Testis (tissue), 3 donors: ENCODE data around the gene ULK4. TPM values are rescaled to one million over a fixed set of nuclear protein-coding genes. Genes with fewer than 3 reads are reported as not detected.
"Not testable (repeated sequence)": the region's sequence is repeated elsewhere in the genome, so short reads cannot be mapped to it uniquely, and the experiment has no call there.

ENCODE experiments used
- DNase-seq: peaks from one replicate; pipeline ENCODE4 v3.0.0-alpha.2; 2019
- H3K27ac ChIP-seq, 2 donors: fragments of 200-600 bp; sonication (generic); one replicate each; pipeline ENCODE4 v1.5.1; 2019
- H3K27me3 ChIP-seq: fragments of 200-600 bp; sonication (generic); one replicate; pipeline ENCODE4 v1.5.1; 2019
- H3K36me3 ChIP-seq: fragments of 200-600 bp; sonication (generic); one replicate; pipeline ENCODE4 v1.5.1; 2017; ENCODE audit warnings: low read depth; ENCODE audit errors: missing control alignments
- H3K4me1 ChIP-seq: fragments of 200-600 bp; sonication (generic); one replicate; pipeline ENCODE4 v1.5.1; 2019
- H3K4me3 ChIP-seq, 2 donors: fragments of 200-600 bp; sonication (generic); one replicate each; pipeline ENCODE4 v1.5.1; 2017 to 2019
- H3K9me3 ChIP-seq: fragments of 200-600 bp; sonication (generic); one replicate; pipeline ENCODE4 v1.5.1; 2017
- CTCF ChIP-seq, 3 experiments: fragments of 450-650 bp in 2 of 3; fragments of 200-600 bp in 1 of 3; sonication (generic) in 1 of 3; IDR thresholded peaks; one replicate each; pipeline ENCODE4 v1.5.1; 2016 to 2019; ENCODE audit warnings: antibody characterized with exemption in 3 of 3, mild to moderate bottlenecking in 2 of 3, moderate library complexity in 1 of 3
- POLR2A ChIP-seq: fragments of 450-650 bp; IDR thresholded peaks from one replicate; pipeline ENCODE4 v1.6.1; 2017; ENCODE audit warnings: antibody characterized with exemption, mild to moderate bottlenecking, moderate library complexity
- WGBS, 2 donors: methylation state at CpG; one replicate each; pipeline ENCODE4 v1.1.5; 2018; 5-methylcytosine and 5-hydroxymethylcytosine counted together
- intact Hi-C: fragments of 100-400 bp; cut with DNase I; formaldehyde crosslinking; loops from one replicate; pipeline ENCODE4 v1.15.1; 2023; ENCODE audit warnings: low total_unique reads
- polyA plus RNA-seq: library from polyadenylated mRNA; stranded (reverse); fragments of 350-450 nt; fragmentation: Illumina TruSeq; extraction: RNeasy Lipid Tissue Mini Kit (QIAGEN cat#74804); gene quantifications from one replicate; pipeline ENCODE4 v1.2.3, GENCODE V29; 2014; ENCODE audit warnings: low read depth, low replicate concordance; ENCODE audit not compliant: insufficient read depth
- total RNA-seq, 2 donors: library from RNA; depleted of rRNA; stranded (reverse); fragments of >200 nt; gene quantifications; one replicate each; pipeline ENCODE4 v1.2.3, GENCODE V29; 2016

Gene ULK4
- total and polyA plus RNA-seq, 3 donors from 2014 or later = 45.7 to 91.6 (median 47.4) TPM

DNA sequence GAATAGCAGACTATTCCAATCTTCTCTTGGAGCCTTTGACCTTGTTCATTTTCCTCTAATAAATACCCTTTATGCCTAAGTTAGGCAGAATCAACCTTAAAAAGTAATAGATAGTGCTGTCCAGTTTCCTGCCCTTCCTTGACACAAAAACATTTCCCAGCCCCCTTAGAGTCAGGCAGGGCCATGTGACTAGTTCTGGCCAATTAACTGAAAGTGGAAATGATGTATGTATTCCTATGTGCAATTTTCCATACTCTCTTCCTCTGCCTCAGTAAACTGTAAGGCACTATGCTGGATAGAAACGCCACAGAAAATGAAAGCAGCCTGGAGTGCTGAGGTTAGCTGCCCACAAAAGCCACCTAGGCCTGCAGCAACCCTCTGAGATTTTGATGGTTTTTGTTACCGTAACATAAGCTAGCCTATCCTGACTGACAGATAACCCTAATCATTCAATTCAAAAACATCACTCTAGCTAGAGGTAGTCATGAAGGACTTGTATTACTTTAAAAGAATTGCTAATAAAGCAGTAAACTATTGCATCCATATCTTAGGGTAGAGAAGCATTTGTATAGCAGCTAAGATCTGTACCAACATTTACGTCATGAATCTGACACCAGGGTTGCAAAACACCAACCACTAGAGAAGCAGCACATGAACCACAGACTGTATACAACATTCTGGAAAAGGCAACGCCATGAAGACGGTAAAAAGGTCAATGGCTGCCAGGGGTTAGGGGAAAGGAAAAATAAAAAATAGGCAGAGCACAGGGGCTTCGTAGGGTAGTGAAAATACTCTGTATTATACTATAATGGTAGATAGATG is 112.9 kb downstream of the ULK4 start:
- H3K4me3 ChIP-seq = no peak overlapping the region
- no peak overlapping the region for H3K27ac ChIP-seq
- intact Hi-C loops = no loop called here
- TF ChIP-seq POLR2A = no peak
- no peak for TF ChIP-seq CTCF (IDR thresholded peaks at IDR 0.05)
- no peaks in the 10 kb centered on the region for H3K9me3 ChIP-seq
- no peaks in the 10 kb centered on the region for H3K4me1 ChIP-seq
- DNase-seq = no peak
- 94 to 96% methylated on average over 6 of the region's 6 CpGs for whole genome bisulfite sequencing, 2 donors
- no peaks in the 10 kb centered on the region for H3K27me3 ChIP-seq
- H3K36me3 ChIP-seq = no peaks in the 10 kb centered on the region

- intact Hi-C loops = no loop called here
- TF ChIP-seq POLR2A = no peak
- no peak for TF ChIP-seq CTCF (IDR thresholded peaks at IDR 0.05)
- no peaks in the 10 kb centered on the region for H3K27me3 ChIP-seq
- no peaks in the 10 kb centered on the region for H3K4me1 ChIP-seq
- no peak overlapping the region for H3K4me3 ChIP-seq
- no peak overlapping the region for H3K27ac ChIP-seq
- 91 to 98% methylated on average over 1 of the region's 1 CpG for WGBS, 2 donors
- no peaks in the 10 kb centered on the region for H3K36me3 ChIP-seq
- no peaks in the 10 kb centered on the region for H3K9me3 ChIP-seq
- DNase-seq = no peak
These were observed 114.2 kb downstream of the ULK4 start for GRCh38 chr3:41847679-41848078.

- H3K36me3 ChIP-seq = no peaks in the 10 kb centered on the region
- WGBS, 2 donors = 86 to 98% methylated on average over 1 of the region's 1 CpG
- H3K4me1 ChIP-seq = no peaks in the 10 kb centered on the region
- no peaks in the 10 kb centered on the region for H3K9me3 ChIP-seq
- H3K4me3 ChIP-seq = no peak overlapping the region
- intact Hi-C loops = no loop called here
- no peaks in the 10 kb centered on the region for H3K27me3 ChIP-seq
- H3K27ac ChIP-seq = no peak overlapping the region
- TF ChIP-seq POLR2A (no peak), CTCF (IDR thresholded peaks at IDR 0.05) (no peak)
- DNase-seq = no peak
These were observed 115.1 kb downstream of the ULK4 start for GRCh38 chr3:41846850-41847249.

DNA sequence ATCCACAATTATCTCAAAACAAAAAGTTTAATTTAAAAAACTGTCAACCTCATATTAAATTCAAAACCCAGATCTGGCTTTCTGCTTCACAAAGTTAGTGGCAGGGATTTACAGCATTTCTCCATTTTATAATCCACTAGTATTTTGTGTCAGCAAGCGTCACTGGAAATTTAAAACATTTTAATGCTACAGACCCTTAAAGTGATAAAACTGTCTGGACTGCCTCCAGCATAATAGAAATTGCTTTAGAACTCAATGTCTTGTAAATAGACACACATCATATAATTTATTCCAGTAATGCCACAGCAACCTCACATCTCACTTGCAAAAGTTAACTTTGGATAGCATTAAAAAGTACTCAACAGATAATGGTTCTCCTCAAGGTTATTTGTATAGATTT is 116.1 kb downstream of the ULK4 start:
- Histone ChIP-seq H3K9me3 (no peaks in the 10 kb centered on the region), H3K36me3 (no peaks in the 10 kb centered on the region), H3K4me1 (no peaks in the 10 kb centered on the region), H3K27me3 (no peaks in the 10 kb centered on the region), H3K27ac (no peak overlapping the region), H3K4me3 (no peak overlapping the region)
- intact Hi-C loops = no loop called here
- no peak for DNase-seq
- TF ChIP-seq CTCF (IDR thresholded peaks at IDR 0.05) = no peak
- 86 to 89% methylated on average over 1 of the region's 1 CpG for WGBS, 2 donors

DNA sequence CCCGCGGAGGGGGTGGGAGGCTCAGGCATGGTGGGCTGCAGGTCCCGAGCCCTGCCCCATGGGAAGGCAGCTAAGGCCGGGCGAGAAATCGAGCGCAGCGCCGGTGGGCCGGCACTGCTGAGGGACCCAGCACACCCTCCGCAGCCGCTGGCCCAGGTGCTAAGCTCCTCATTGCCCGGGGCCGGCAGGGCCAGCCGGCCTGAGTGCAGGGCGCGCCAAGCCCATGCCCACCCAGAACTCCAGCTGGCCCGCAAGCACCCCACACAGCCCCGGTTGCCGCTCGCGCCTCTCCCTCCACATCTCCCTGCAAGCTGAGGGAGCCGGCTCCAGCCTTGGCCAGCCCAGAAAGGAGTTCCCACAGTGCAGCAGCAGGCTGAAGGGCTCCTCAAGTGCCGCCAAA is 117.6 kb downstream of the ULK4 start:
- H3K36me3 ChIP-seq, H3K9me3 ChIP-seq, H3K27me3 ChIP-seq, H3K4me1 ChIP-seq, intact Hi-C loops, DNase-seq, H3K4me3 ChIP-seq, H3K27ac ChIP-seq: not testable (repeated sequence)
- 89 to 100% methylated on average over 1 to 23 of the region's 24 CpGs for WGBS, 2 donors

GRCh38 chr3:41840936-41841668 is 120.8 kb downstream of the ULK4 start:
- H3K4me3 ChIP-seq, H3K4me1 ChIP-seq, H3K9me3 ChIP-seq, intact Hi-C loops, H3K36me3 ChIP-seq, DNase-seq, H3K27ac ChIP-seq, H3K27me3 ChIP-seq: not testable (repeated sequence)
- 96 to 98% methylated on average over 11 to 47 of the region's 52 CpGs for WGBS, 2 donors
